H9 (cell line): ENCODE results near the gene ARPC5L. TPM values are rescaled to one million over a fixed set of nuclear protein-coding genes. Genes with fewer than 3 reads are reported as not detected.

Experiments used
- DNase-seq: peaks from one replicate; pipeline ENCODE4 v3.0.0-alpha.2; 2017
- H2AFZ ChIP-seq: one replicate; pipeline ENCODE4 v1.6.1; 2013; ENCODE audit warnings: mild to moderate bottlenecking, low read length, control low read depth, moderate library complexity
- H2AK5ac ChIP-seq: 2 replicates; pipeline ENCODE4 v1.6.1; 2013; ENCODE audit warnings: low read length, control low read depth, mixed read lengths; ENCODE audit not compliant: insufficient read length
- H2BK120ac ChIP-seq: one replicate; pipeline ENCODE4 v1.6.1; 2013; ENCODE audit warnings: low read depth, mild to moderate bottlenecking, low read length, control low read depth, inconsistent platforms; ENCODE audit not compliant: poor library complexity, severe bottlenecking
- H2BK12ac ChIP-seq: 2 replicates; pipeline ENCODE4 v1.6.1; 2013; ENCODE audit warnings: low read length, control low read depth, mixed read lengths, low read depth; ENCODE audit not compliant: insufficient read length
- H2BK15ac ChIP-seq: 2 replicates; pipeline ENCODE4 v1.6.1; 2013; ENCODE audit warnings: low read depth, low read length, control low read depth
- H2BK20ac ChIP-seq: one replicate; pipeline ENCODE4 v1.6.1; 2013; ENCODE audit warnings: low read depth, mild to moderate bottlenecking, low read length, control low read depth, inconsistent platforms; ENCODE audit not compliant: poor library complexity, severe bottlenecking
- H2BK5ac ChIP-seq: 2 replicates; pipeline ENCODE4 v1.6.1; 2013; ENCODE audit warnings: low read length, control low read depth, mixed read lengths; ENCODE audit not compliant: insufficient read length
- H3K14ac ChIP-seq: 2 replicates; pipeline ENCODE4 v1.6.1; 2013; ENCODE audit warnings: low read length, control low read depth; ENCODE audit not compliant: insufficient read depth
- H3K18ac ChIP-seq: 2 replicates; pipeline ENCODE4 v1.6.1; 2013; ENCODE audit warnings: low read depth, mild to moderate bottlenecking, mixed read lengths, low read length, control low read depth; ENCODE audit not compliant: insufficient read length
- H3K23ac ChIP-seq: 2 replicates; pipeline ENCODE4 v1.6.1; 2013; ENCODE audit warnings: low read length, control low read depth, mixed read lengths, low read depth; ENCODE audit not compliant: insufficient read length
- H3K23me2 ChIP-seq: 2 replicates; pipeline ENCODE4 v1.6.1; 2013; ENCODE audit warnings: low read depth, mild to moderate bottlenecking, mixed read lengths, low read length, control low read depth; ENCODE audit not compliant: insufficient read length, poor library complexity, severe bottlenecking
- H3K27ac ChIP-seq: 2 replicates; pipeline ENCODE4 v1.5.1; 2013; ENCODE audit warnings: low read length, control low read depth, mixed read lengths, low read depth; ENCODE audit not compliant: insufficient read length
- H3K27me3 ChIP-seq: 2 replicates; pipeline ENCODE4 v1.6.1; 2013; ENCODE audit warnings: low read length, control low read depth, inconsistent platforms; ENCODE audit not compliant: insufficient read depth
- H3K4ac ChIP-seq: 2 replicates; pipeline ENCODE4 v1.6.1; 2013; ENCODE audit warnings: low read depth, mild to moderate bottlenecking, control low read depth, inconsistent platforms, low read length, moderate library complexity
- H3K4me1 ChIP-seq: 2 replicates; pipeline ENCODE4 v1.6.1; 2013; ENCODE audit warnings: low read length, control low read depth, inconsistent platforms; ENCODE audit not compliant: insufficient read depth
- H3K4me2 ChIP-seq: 2 replicates; pipeline ENCODE4 v1.6.1; 2013; ENCODE audit warnings: low read length, control low read depth, mixed read lengths; ENCODE audit not compliant: insufficient read length, insufficient read depth
- H3K56ac ChIP-seq: 2 replicates; pipeline ENCODE4 v1.6.1; 2013; ENCODE audit warnings: low read depth, mild to moderate bottlenecking, mixed read lengths, low read length, control low read depth; ENCODE audit not compliant: insufficient read length
- H3K79me1 ChIP-seq: 2 replicates; pipeline ENCODE4 v1.6.1; 2013; ENCODE audit warnings: low read depth, mild to moderate bottlenecking, moderate library complexity, low read length, control low read depth, inconsistent platforms; ENCODE audit not compliant: insufficient read depth, poor library complexity, severe bottlenecking
- H3K79me2 ChIP-seq: 2 replicates; pipeline ENCODE4 v1.6.1; 2013; ENCODE audit warnings: low read length, control low read depth, inconsistent platforms; ENCODE audit not compliant: insufficient read depth
- H3K9ac ChIP-seq: 2 replicates; pipeline ENCODE4 v1.6.1; 2013; ENCODE audit warnings: low read length, control low read depth, mixed read lengths; ENCODE audit not compliant: insufficient read length; ENCODE audit errors: extremely low read depth
- H3K9me3 ChIP-seq: one replicate; pipeline ENCODE4 v1.6.1; 2013; ENCODE audit warnings: low read depth, low read length, inconsistent platforms; ENCODE audit not compliant: control insufficient read depth
- H3T11ph ChIP-seq: one replicate; pipeline ENCODE4 v1.6.1; 2013; ENCODE audit warnings: mild to moderate bottlenecking, low read length, control low read depth, inconsistent platforms
- H4K20me1 ChIP-seq: one replicate; pipeline ENCODE4 v1.6.1; 2013; ENCODE audit not compliant: control insufficient read depth, insufficient read length, insufficient read depth
- H4K5ac ChIP-seq: 2 replicates; pipeline ENCODE4 v1.6.1; 2013; ENCODE audit warnings: low read depth, mild to moderate bottlenecking, mixed read lengths, low read length, control low read depth; ENCODE audit not compliant: insufficient read length
- H4K8ac ChIP-seq: replicated peaks from 2 replicates; pipeline ENCODE4 v1.6.1; 2013; ENCODE audit warnings: low read length, control low read depth, mixed read lengths, low read depth; ENCODE audit not compliant: insufficient read length
- H4K91ac ChIP-seq: 2 replicates; pipeline ENCODE4 v1.6.1; 2013; ENCODE audit warnings: low read depth, mild to moderate bottlenecking, moderate library complexity, mixed read lengths, low read length, control low read depth; ENCODE audit not compliant: insufficient read length
- H3K27ac Mint-ChIP-seq, 3 experiments: 2 replicates in 2 of 3; 3 replicates in 1 of 3; pipeline ENCODE4 v1.8.0; 2020 to 2021; ENCODE audit warnings: mixed read lengths in 3 of 3, mild to moderate bottlenecking in 1 of 3, moderate library complexity in 1 of 3
- H3K27me3 Mint-ChIP-seq: 2 replicates; pipeline ENCODE4 v1.8.0; 2021; ENCODE audit warnings: low read depth, mild to moderate bottlenecking, moderate library complexity, mixed read lengths
- H3K36me3 Mint-ChIP-seq, 3 experiments: 2 replicates in 2 of 3; 3 replicates in 1 of 3; pipeline ENCODE4 v1.8.0; 2020 to 2021; ENCODE audit warnings: low read depth in 3 of 3, mixed read lengths in 3 of 3; ENCODE audit not compliant: insufficient read depth in 1 of 3
- H3K4me1 Mint-ChIP-seq, 2 experiments: 2 replicates each; pipeline ENCODE4 v1.8.0; 2020; ENCODE audit warnings: mixed read lengths in 2 of 2
- H3K4me3 Mint-ChIP-seq, 2 experiments: 2 replicates in 1 of 2; 3 replicates in 1 of 2; pipeline ENCODE4 v1.8.0; 2020 to 2021; ENCODE audit warnings: mild to moderate bottlenecking in 2 of 2, mixed read lengths in 2 of 2, moderate library complexity in 1 of 2
- H3K9me3 Mint-ChIP-seq, 2 experiments: 2 replicates in 1 of 2; 3 replicates in 1 of 2; pipeline ENCODE4 v1.8.0; 2020; ENCODE audit warnings: mild to moderate bottlenecking in 2 of 2, mixed read lengths in 2 of 2, moderate library complexity in 1 of 2
- CTCF ChIP-seq: fragments of 200-600 bp; sonication (generic); conservative IDR thresholded peaks from 3 replicates; pipeline ENCODE4 v1.8.0; 2021; ENCODE audit warnings: antibody characterized with exemption, mild to moderate bottlenecking
- WGBS: extraction: QIAGEN DNeasy Blood & Tissue Kit; methylation state at CpG from one replicate; pipeline ENCODE4 v1.1.7; 2013; ENCODE audit warnings: missing lambda C conversion rate, low lambda C conversion rate, mixed read lengths; ENCODE audit not compliant: insufficient read length; ENCODE audit errors: extremely low coverage; 5-methylcytosine and 5-hydroxymethylcytosine counted together
- total RNA-seq: library from RNA; stranded (reverse); gene quantifications from 2 replicates; pipeline ENCODE4 v1.2.1, GENCODE V29; 2021

Gene ARPC5L
- total RNA-seq, 1 experiment from 2014 or later: 67.7 TPM

GRCh38 chr9:124818431-124819281, 43.3 kb upstream of the ARPC5L start:
- no peaks in the 10 kb centered on the region for H3K9me3 Mint-ChIP-seq
- Histone ChIP-seq H3K79me1 (no peaks in the 10 kb centered on the region), H2BK5ac (no peak overlapping the region), H4K91ac (no peak overlapping the region), H2AK5ac (no peak overlapping the region), H3K79me2 (no peaks in the 10 kb centered on the region), H3K14ac (no peak overlapping the region; the same call in 1 of the 2 replicates), H2BK20ac (no peak overlapping the region), H3K4me2 (no peak overlapping the region), H3T11ph (no peak overlapping the region), H4K5ac (no peak overlapping the region), H4K8ac (no peak overlapping the region), H2BK120ac (no peak overlapping the region), H3K27me3 (no peaks in the 10 kb centered on the region), H3K9ac (no peak overlapping the region), H2BK12ac (no peak overlapping the region), H2BK15ac (no peak overlapping the region), H3K56ac (no peak overlapping the region), H3K27ac (no peak overlapping the region), H3K23ac (no peak overlapping the region), H3K4me1 (0 out of 2 replicates have a peak, but pooled peaks cover 2% of the 10 kb centered on the region), H3K18ac (peak overlapping the region; percentile 12), H3K23me2 (no peaks in the 10 kb centered on the region), H2AFZ (no peak overlapping the region), H4K20me1 (no peaks in the 10 kb centered on the region), H3K4ac (no peak overlapping the region), H3K9me3 (no peaks in the 10 kb centered on the region)
- no CpG with 5 or more reads among the region's 18 CpGs for WGBS
- DNase-seq: peak; percentile 74
- peak; percentile 38; the same call in 2 of the 3 replicates for TF ChIP-seq CTCF
- no peaks in the 10 kb centered on the region for H3K36me3 Mint-ChIP-seq
- H3K4me1 Mint-ChIP-seq: peaks cover 4 to 19% of the 10 kb centered on the region in 2 experiments
- no peak overlapping the region for H3K4me3 Mint-ChIP-seq
- peak overlapping the region in 1 of 3 experiments; percentile 52; a peak in 1 of 7 replicates for H3K27ac Mint-ChIP-seq
- no peaks in the 10 kb centered on the region for H3K27me3 Mint-ChIP-seq
